Activated T-helper 1 cell treated with Interleukin-2 at 50 U/mL for 16 hours (primary cell): Measurements from ENCODE around the gene TCF7.

Experiments
- DNase-seq: peaks from one replicate; pipeline ENCODE4 v3.0.0-alpha.2; 2020; ENCODE audit warnings: low read depth

TCF7 gene

DNA sequence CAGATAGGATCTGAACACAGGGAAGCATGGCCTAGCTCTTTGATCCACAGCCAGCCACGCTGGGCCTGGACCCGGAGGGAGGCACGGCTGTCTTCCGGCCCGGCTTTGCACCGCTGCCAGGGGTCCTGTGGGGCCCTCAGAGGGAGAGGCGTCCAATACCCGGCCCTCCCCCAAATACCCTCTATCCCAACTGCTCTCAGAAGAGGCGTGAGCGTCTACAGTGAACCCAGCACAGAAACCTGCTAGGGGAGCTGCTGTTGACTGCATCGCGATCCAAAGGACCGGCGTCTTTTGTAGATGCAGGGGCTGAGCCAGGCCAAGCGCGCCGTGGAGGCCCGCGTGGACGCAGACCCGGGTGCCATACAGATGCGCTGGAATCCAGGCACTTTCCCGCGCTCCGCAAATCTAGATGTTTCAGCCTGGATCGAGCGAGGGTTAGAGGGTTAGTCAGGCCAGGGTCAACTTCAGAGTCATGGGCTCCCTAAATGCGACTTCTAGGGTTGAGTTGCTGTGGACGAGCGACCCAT lies 1.1 kb upstream of the TCF7 start:
- no peak for DNase-seq

DNA sequence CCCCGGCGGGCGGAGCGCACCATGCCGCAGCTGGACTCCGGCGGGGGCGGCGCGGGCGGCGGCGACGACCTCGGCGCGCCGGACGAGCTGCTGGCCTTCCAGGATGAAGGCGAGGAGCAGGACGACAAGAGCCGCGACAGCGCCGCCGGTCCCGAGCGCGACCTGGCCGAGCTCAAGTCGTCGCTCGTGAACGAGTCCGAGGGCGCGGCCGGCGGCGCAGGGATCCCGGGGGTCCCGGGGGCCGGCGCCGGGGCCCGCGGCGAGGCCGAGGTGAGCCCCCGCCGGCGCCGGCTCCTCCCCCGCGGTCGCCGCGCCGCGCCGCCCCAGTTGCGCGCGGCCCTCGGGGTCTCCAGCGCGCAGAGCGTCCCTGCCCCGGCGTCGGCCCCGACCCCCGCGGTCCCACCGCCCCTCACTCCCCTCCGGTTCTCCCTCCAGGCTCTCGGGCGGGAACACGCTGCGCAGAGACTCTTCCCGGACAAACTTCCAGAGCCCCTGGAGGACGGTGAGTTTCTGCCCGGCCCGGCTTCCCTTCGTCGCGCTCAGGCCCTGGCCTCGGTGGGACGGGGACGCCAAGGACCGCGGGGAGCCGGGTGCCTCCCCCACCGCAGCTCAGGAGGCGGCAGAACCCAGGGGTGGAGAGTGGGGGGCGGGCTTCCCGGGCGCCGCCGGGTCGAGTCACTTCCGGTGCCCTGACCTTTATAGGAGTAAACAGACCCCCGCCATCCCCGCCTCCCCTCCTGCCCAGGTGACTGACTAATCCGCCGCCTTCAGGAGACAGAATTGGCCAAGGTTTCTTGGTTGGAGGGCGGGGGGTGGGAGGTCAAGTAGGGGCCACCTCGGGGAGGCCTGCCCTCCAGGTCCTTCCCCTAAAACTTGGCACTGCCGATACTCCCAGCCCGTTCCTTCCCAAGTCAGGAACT lies 665 bp downstream of the TCF7 start:
- DNase-seq = peak; percentile 74

DNA sequence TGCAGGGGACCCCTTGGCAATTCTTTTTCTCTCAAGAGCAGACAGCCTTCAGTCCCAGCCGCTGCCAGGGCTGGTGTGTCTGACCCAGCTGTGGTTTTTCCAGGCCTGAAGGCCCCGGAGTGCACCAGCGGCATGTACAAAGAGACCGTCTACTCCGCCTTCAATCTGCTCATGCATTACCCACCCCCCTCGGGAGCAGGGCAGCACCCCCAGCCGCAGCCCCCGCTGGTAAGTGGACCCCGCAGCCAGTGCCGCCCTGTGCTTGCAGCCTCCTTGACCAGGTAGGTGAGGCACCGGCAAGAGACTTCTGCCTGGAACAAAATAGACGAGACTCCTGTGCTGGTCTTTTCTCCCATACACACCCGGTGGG lies 1.3 kb downstream of the TCF7 start:
- no peak for DNase-seq

- DNase-seq = no peak
Measured at GRCh38 chr5:134116286-134116685, 1.8 kb downstream of the TCF7 start.

- DNase-seq = no peak
Measured at GRCh38 chr5:134116789-134117761, 2.6 kb downstream of the TCF7 start.

- DNase-seq = no peak
Measured at GRCh38 chr5:134118212-134118835, 3.8 kb downstream of the TCF7 start.

DNA sequence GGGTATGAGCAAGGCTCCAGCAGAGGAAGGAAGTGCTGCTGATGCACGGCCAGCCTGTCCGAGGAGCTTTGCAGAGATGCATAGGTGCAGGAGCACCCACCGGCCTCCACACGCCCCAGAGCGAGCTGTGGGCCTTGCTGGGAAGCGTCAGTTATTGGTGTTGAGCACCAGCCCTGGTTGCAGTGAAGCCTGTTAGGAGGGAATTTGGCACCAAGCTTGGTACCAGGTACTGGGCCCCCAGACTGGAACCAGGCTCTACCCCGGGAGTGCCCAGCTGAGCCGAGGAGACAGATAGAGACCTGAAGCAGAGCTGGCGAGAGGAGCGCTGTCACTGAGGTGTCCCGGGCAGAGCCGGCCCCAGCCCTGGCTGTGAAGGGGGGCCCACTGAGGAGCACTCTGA lies 5.2 kb downstream of the TCF7 start:
- no peak for DNase-seq

GRCh38 chr5:134120386-134121138 lies 6.1 kb downstream of the TCF7 start:
- no peak for DNase-seq

DNA sequence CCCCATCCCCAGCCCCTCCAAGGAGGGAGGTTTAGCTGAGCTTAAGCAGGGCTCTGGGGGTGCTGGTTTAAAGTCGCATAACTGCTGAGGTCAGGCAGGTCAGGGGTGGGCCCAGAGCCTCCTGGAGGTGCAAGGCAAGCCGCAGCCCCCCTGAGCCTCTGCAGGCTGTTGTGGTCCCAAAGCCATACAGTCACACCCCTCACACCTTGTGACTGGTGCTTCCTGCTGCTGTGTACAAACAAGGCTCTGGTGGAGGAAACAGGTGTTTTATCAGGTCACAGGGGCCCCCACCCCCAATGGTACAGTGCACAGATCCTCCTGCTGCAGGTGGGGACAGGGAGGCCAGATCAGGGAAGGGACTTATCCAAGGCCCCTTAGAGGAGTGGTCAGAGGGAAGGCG lies 8.0 kb downstream of the TCF7 start:
- peak; percentile 58 for DNase-seq

- DNase-seq = no peak
Measured at GRCh38 chr5:134123360-134123759, 8.9 kb downstream of the TCF7 start.

DNA sequence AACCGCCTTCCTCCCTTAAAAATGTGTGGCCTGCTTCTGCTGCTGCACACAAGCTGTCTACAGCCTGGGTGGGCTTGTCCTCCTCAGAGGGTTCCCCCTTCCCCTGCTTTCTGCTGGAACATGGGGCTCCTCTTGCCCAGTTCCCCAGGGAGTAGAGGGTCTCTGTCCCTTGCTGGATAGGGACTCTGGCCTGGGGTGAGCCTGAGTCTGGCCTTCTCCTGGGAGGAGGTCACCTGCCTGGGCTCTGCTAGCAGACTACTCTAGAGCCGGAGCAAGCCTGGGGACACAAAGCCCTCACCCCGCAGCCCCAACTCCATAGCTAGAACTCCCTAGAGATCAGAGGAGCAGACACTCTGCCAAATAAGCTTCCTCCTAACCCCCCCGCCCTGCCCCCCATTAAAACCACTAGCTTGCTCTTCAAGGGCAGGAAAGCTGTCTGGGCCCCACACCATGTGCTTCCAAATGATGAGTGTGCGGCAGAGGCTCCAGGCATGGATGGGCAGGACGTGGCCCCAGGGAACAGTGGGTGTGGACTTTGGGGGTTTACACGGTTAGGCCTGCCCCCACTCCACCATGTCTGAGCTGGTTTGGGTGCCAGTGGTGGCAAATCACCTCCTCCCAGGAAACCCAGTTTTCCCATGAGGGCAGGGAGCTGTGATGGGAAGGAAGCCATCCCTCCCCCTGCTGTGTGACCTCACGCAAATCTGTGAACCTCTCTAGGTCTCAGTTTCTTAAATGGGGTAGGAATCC lies 10.0 kb downstream of the TCF7 start:
- no peak for DNase-seq

DNA sequence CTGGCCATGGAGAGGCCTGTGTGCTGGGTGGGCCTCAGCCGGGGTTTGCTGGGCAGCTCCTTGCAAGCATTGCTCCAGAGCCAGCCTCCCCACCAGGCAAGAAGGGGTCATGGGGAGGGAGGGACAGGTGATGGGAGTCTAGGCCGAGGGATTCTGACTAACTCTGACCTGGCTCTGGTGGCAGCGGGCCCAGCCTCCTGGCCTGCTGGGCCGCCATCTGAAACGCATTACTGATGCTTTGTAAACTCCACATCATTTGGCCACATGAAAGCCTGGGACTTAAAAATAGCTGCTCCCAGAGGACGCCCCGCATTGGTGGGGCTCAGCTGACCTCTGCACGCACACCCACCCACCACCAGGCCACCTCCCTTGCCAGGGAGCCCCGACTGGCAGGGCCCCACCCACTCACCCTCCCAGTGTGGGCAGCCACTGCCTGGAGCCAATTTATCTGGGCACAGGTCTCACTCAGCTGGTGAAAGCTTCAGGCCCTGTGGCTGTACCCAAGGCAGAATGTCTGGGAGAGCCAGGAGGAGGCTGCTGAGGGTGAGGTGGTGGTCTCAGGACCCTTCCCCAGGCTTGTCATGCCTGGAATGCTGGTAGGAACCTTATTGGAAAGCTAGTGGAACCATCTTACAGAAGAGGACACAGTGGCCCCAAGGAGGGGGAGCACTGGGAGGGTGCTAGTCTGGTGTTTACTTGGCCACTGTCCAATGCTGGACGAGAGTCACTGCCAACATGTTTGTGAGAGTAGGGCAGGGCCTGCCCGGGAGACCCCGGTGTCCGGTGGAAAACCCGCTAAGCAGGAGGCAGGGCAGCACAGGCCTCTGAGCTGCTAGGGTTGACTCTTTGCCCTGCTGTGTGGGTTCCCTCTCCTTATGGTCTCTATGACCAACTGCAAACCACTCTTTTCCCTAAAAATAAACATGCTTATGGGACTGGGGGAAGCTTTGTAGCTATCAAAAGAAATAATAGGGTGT lies 10.8 kb downstream of the TCF7 start:
- DNase-seq = no peak

- DNase-seq = no peak
Measured at GRCh38 chr5:134127376-134127861, 12.9 kb downstream of the TCF7 start.

GRCh38 chr5:134127988-134128647 lies 13.6 kb downstream of the TCF7 start:
- no peak for DNase-seq

- no peak for DNase-seq
Measured at GRCh38 chr5:134128648-134128995, 14.1 kb downstream of the TCF7 start.

DNA sequence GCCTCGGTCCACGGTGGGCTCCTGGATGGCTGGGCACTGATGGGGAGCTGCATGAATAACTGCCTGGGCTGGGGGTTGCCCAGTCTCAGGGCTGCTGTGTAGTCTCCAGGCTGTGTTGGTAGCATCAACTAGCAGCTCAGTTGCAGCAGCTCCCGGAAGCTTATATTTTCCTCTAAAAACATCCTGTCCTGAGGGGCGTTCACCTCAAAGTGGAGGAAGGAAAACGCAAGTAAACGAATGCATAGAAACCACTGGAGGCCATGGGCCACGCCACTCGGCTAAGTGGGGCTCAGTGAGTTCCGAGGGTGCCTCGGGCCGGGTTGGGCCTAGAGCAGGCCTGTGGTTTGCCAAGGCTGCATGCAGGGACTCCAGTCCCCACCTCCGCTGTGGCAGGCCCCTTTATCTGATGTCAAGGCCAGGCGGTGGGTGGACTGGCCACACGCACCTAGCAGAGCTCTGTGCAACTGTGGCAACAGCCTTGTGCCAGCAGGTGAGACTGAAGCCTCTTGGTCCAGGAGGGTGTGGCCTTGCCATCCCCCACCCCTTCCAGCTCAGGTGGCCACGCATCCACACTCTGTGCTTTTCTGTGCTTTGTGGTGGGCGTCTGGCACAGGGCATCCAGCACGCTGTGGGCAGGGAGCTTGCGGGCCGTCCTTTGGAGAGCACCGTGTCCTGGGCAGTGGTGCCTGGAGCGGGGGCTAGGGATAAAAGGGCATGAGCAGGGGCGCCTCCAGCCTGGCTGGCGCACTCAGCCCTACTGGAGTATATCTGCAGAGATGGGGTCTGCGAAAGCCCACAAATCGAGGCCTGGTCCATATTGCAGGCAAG lies 15.1 kb downstream of the TCF7 start:
- DNase-seq = no peak

DNA sequence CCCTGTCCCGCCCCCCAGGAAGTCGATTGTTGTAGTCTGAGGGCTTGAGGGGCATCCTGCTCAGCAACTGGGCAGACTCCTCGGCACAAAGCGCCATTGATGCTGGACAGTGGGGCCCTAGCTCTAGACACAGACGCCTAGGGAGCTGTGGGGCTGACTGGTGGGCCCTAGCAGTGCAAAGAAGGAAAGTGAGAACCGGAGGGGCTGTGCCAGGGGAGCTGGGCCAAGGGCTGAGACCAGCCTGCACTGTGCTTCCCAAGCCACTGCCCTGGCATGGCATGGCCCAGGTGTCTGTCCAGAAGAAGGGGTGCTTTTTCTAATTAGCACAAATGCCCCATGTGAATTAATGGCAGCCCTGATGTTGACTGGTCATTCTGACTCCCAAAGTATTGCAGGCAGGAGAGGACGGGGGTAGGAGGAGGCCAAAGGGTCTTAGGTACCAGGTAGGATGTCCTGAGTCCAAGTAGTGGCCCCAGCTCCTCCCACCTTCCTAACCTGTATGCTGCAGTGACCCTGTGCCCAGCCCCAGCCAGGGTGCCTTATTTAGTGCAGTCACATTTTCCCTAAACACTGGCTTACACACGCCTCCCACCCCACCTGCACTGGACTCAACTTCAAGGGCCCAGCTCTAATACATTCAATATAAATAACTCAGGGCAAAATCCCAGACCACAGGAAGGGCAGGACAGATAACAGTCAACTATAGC lies 15.9 kb downstream of the TCF7 start:
- DNase-seq = no peak
